ENCODE data around the gene PARD3.

DNA sequence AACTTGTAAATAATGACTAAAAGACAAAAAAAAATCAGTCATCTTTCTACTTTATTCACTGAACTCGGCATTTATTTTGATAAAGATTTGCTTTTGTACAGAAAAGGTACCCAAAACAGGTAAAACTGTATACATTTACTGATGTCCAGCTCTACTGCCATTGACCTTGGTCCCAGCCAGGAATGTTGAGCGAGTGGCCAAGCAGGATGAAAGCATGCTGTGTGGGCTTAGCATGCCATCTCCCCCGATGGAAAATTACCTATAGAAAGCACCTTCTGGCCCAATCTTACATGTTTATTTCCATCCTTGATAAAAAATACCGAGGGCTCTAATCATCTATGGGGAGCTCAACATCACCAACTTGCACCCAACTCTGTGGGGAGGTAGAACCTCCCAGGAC lies 6.8 kb downstream of the PARD3 start:
- TF ChIP-seq, protein P1, sequence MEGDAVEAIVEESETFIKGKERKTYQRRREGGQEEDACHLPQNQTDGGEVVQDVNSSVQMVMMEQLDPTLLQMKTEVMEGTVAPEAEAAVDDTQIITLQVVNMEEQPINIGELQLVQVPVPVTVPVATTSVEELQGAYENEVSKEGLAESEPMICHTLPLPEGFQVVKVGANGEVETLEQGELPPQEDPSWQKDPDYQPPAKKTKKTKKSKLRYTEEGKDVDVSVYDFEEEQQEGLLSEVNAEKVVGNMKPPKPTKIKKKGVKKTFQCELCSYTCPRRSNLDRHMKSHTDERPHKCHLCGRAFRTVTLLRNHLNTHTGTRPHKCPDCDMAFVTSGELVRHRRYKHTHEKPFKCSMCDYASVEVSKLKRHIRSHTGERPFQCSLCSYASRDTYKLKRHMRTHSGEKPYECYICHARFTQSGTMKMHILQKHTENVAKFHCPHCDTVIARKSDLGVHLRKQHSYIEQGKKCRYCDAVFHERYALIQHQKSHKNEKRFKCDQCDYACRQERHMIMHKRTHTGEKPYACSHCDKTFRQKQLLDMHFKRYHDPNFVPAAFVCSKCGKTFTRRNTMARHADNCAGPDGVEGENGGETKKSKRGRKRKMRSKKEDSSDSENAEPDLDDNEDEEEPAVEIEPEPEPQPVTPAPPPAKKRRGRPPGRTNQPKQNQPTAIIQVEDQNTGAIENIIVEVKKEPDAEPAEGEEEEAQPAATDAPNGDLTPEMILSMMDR (IDR thresholded peaks at IDR 0.05) = no peak
- TF ChIP-seq POLR2A (IDR thresholded peaks at IDR 0.05) = no peak
